ENCODE measurements around the gene SLC4A2.

DNA sequence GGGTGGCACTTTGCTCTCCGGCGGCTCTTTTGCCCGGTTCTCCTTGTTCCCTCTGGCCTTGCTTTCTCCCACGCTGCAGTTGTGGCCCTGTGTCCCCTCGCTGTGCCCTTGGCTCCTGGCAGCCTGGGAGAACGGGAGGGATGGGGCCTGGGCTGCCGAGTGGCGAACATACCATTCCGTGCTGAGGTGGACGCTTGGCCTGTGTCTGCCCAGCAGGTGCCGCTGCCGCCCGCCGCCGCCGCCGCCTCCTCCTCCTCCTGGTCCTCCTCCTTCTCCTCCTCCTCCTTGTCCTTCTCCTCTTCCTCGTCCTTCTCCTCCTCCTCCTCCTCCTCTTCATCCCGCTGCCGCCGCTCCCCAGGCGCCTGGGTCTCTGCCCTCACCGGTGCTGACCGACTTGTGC, 62.9 kb downstream of the SLC4A2 start:
- TF ChIP-seq POLR2A (IDR thresholded peaks at IDR 0.05; ENCODE audit: low read length) (no peak), GATA1 (IDR thresholded peaks at IDR 0.05; ENCODE audit: low read depth, low read length) (no peak)
